GM15510 (cell line): ENCODE measurements around the gene FNIP2.

Experiments
- POLR2A ChIP-seq: IDR thresholded peaks from 3 replicates; pipeline ENCODE4 v1.6.1; 2011; ENCODE audit warnings: borderline replicate concordance; ENCODE audit not compliant: insufficient read length; ENCODE audit errors: extremely low read depth

Gene FNIP2

DNA sequence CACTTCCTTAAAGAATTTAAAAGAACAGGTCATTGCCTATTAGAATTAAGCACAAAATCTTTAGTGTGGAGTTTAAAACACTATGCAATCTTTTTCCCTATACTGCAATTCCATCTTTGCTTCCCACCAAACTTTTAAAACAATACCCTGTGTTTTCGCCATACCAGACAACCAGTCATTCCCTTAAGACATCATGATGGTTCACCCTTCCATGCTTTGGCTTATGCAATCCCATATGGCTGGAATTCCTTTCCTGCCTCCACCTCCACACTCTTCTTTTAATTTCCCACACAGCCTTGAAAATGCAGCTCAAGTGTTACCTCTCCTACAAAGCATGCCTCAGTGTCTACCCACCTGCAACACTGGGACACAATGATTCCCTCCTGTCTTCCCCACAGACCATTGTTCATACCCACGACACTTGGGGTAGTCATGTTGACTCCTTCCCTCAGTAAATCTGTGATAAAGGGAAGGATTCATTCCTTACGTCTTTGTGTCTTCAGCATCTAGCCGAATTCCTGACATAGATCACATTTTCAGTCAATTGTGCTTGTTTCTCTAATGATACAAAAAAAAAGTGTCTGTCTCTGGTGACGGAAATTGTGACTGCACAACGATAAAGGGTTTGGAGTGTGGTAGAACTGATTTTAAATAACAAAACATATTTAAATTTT lies 166.3 kb downstream of the FNIP2 start:
- no peak for TF ChIP-seq POLR2A

DNA sequence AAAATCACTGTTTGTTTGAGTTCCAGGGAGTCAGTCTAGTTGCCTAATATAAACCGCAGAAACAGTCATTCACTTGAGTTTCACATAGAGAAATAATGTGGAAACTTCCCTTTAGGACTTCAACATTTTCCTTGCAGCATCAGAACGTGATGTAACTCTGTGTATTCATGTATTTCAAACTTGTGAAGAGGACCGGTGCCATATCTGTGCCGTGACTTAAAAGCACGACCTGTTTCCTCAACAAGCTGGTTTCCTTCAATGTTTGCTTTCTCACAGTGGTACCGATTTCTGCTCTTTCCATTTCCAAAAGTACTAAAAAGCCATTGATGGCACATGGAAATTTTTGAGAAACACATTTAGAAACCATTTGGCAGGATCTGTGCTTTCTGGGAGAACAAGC lies 167.4 kb downstream of the FNIP2 start:
- TF ChIP-seq POLR2A = no peak

DNA sequence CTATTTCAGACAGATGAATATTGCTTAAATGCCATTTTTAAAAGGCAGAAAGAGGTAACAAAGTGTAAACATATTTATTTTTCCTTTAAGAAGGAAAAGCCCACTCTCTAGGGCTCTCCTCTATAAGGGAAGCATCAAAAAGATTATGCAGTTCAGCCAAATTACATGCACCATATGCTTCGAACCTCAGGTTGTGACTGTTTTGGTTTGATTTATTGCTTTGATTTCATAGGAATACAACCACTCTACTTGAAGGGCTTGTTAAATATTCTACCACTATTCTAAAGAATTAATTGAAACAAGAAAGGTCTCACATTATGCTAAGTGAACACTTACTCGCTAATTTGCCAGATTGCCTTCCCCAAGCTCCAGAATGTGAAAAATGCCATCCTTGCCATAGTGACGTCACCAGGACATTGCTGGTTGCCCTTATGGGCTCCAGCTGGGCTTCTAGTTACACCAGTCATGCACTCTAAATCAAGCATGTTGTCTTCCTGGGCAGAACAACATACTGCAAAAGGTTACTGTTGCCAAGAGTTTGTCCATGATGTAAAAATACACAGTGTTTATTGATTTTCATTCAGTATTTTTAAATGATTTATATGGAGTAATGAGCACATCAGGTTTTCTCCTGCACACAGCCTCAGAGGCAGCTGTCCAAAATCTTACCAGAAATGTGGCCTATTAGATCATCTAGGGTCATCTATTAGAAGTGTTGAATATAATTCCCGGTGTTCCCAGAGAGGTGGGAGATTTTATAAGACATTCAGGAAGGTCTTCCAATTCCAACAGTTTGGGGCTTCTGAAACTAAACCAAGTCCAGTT lies 169.6 kb downstream of the FNIP2 start:
- TF ChIP-seq POLR2A = no peak

DNA sequence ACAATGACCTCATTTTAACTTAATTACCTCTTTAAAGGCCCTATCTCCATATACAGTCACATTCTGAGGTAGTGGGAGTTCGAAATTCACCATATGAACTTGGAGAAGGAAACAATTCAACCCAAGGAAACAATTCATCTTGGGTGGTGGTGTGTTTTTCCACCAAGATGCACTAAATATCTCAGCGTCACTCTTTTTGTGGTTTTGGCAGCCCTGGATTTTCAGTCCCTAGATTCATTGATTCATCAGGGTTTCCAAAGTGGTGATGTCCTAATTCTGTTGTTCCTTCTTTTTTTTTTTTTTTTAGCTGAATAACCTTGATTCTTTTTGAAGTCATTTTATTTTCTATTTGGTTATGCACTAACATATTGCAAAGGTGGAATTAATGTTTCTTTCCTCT lies 171.4 kb downstream of the FNIP2 start:
- no peak for TF ChIP-seq POLR2A

DNA sequence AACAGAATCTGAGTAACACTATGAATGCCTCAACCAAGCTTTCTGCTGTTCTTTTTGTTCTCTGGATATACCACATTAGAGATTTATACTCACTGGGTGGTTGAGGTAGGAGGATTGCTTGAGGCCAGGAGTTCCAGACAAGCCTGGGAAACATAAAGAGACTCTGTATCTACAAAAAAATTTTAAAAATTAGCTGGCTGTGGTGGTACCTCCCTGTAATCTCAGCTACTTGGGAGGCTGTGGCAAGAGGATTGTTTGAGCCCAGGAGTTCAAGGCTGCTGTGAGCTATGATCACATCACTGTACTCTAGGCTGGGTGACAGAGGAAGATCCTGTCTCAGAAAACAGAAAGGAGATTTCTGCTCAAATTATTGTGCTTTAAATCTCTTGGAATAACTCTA lies 172.5 kb downstream of the FNIP2 start:
- no peak for TF ChIP-seq POLR2A

DNA sequence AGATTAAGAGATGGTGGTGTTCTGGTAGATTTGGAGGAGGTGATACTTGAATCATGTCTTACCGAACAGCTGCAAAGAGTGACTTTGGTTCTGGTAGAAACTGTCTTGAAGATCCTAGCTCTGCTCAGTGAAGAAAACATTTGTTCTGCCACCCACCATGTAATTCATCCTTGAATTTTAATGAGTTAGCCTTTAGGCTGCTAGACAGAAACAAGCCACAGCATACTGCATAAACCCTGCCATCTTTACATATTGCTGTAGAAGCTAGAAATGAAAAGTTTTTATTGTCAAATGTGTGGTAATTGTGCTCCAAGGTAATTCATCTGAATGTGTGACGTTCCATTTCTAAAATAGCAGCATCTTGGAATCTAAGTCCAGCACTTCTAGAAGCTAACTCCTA lies 173.1 kb downstream of the FNIP2 start:
- no peak for TF ChIP-seq POLR2A

DNA sequence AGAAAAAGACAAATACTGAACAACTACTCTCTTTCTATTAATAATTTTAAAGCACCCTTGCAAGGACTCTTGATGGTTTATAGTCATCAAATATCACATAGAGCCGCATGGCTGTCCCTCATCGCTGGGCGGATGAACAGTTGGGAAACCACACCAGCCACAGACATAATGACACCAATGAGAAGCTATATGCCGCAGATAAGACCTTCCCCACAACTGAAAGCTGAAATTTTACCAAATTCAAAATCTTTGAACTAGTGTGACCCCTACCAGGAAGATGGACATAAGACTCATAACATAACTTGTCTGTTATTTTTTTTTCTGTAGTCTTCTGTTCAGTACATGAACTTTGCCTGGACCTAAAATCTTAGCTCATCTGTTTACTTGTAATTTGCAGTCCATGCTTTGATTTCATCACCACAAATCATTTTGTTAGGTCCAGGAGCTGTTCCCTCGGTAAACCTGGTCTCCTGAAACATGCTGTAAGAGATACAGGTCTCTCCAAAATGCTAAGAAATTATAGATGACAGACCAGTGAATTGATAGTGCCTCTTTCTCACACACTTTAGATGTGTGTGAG lies 176.8 kb downstream of the FNIP2 start:
- no peak for TF ChIP-seq POLR2A

DNA sequence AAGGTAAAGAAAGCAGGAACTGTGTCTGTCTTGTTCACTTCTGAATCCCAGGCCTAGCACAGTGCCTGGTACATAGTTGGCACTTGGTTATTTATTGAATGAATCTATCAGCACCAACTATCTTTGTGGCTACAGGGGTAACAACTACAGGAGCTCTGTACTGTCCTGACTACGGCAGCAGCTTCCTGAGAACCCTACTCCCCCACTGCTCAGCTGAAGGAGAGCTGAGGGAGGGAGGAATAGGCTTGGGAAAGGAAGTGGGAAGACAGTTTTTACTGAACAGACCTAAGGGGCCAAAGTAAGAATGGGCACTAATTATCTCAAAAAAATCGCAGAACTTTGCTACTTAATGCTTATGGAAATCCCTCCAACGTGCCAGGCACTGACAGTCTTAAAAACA lies 178.0 kb downstream of the FNIP2 start:
- TF ChIP-seq POLR2A = no peak

DNA sequence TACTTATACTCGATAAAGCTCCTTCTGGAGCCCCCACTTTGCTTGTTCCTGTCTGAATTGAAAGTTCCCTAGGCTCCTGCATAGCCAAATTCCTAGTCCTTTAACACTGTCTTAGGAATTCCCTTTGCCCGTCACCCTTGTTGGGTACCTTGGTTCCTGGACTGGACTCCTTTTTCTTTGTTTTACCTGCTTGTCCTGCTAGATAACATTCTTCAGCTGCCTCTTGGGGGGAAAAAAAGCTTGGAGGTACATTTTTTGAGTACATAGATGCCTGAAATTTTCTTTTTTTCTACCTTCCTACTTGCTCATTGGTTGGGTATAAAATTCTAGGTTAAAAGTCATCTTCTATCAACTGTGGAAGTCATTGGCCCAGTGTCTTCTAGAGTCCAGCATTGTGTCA lies 179.2 kb downstream of the FNIP2 start:
- TF ChIP-seq POLR2A = no peak

DNA sequence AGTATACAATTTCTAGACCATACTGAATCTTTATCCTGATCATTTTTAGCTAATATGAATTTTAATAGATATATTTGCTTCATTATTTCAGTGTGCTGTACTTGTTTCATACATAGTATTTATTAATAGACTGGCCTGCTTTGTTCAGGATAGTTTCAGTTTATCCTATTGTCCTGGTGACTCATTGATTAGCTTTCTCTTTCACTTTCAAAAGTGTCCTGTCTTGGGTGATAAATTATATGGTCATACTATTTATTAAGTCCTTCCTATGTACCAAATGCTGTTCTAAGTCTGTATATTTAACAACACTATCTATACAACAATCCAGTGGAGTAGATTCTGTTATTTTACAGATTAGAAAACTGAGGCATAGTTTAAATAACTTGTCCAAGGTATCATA lies 180.3 kb downstream of the FNIP2 start:
- TF ChIP-seq POLR2A = no peak
